Measurements from ENCODE around the gene EFNA2.

The EFNA2 gene

GRCh38 chr19:1249298-1249989 lies 36.2 kb upstream of the EFNA2 start:
- peak; percentile 74 for DNase-seq (ENCODE audit: low spot score)

- DNase-seq (ENCODE audit: low spot score): no peak
These were observed 35.7 kb upstream of the EFNA2 start for GRCh38 chr19:1249990-1250436.

GRCh38 chr19:1250437-1251260 lies 35.0 kb upstream of the EFNA2 start:
- no peak for DNase-seq (ENCODE audit: low spot score)

GRCh38 chr19:1251330-1252220 lies 34.1 kb upstream of the EFNA2 start:
- no peak for DNase-seq (ENCODE audit: low spot score)

- no peak for DNase-seq (ENCODE audit: low spot score)
These were observed 33.4 kb upstream of the EFNA2 start for GRCh38 chr19:1252221-1252820.

GRCh38 chr19:1252821-1253513 lies 32.7 kb upstream of the EFNA2 start:
- no peak for DNase-seq (ENCODE audit: low spot score)

GRCh38 chr19:1253514-1254080 lies 32.1 kb upstream of the EFNA2 start:
- no peak for DNase-seq (ENCODE audit: low spot score)

- DNase-seq (ENCODE audit: low spot score): no peak
These were observed 31.6 kb upstream of the EFNA2 start for GRCh38 chr19:1254081-1254527.

- no peak for DNase-seq (ENCODE audit: low spot score)
These were observed 31.0 kb upstream of the EFNA2 start for GRCh38 chr19:1254530-1255185.

- DNase-seq (ENCODE audit: low spot score): no peak
These were observed 30.2 kb upstream of the EFNA2 start for GRCh38 chr19:1255186-1256161.

- DNase-seq (ENCODE audit: low spot score): no peak
These were observed 28.8 kb upstream of the EFNA2 start for GRCh38 chr19:1256646-1257474.

GRCh38 chr19:1257475-1258162 lies 28.1 kb upstream of the EFNA2 start:
- DNase-seq (ENCODE audit: low spot score): no peak

GRCh38 chr19:1258163-1258492 lies 27.5 kb upstream of the EFNA2 start:
- no peak for DNase-seq (ENCODE audit: low spot score)

GRCh38 chr19:1258707-1259205 lies 26.9 kb upstream of the EFNA2 start:
- no peak for DNase-seq (ENCODE audit: low spot score)

- no peak for DNase-seq (ENCODE audit: low spot score)
These were observed 26.3 kb upstream of the EFNA2 start for GRCh38 chr19:1259206-1259875.

- no peak for DNase-seq (ENCODE audit: low spot score)
These were observed 25.6 kb upstream of the EFNA2 start for GRCh38 chr19:1259876-1260748.
